HG03442 (cell line): ENCODE results near the gene RPS6KB2.

Experiments
- ATAC-seq: cut with Tn5 transposase; IDR thresholded peaks from one replicate; pipeline ENCODE4 v1.9.1; 2021; ENCODE audit warnings: mild to moderate bottlenecking, moderate library complexity; ENCODE audit not compliant: unreplicated experiment

RPS6KB2 gene

GRCh38 chr11:67410369-67410831 is 17.9 kb upstream of the RPS6KB2 start:
- ATAC-seq, result no peak

- ATAC-seq, result no peak
These were observed 17.1 kb upstream of the RPS6KB2 start for GRCh38 chr11:67410984-67411784.

- no peak for ATAC-seq
These were observed 16.5 kb upstream of the RPS6KB2 start for GRCh38 chr11:67411785-67412152.

GRCh38 chr11:67412495-67413179 is 15.7 kb upstream of the RPS6KB2 start:
- ATAC-seq, result no peak

GRCh38 chr11:67413266-67413849 is 14.9 kb upstream of the RPS6KB2 start:
- ATAC-seq, result no peak

GRCh38 chr11:67415501-67416304 is 12.6 kb upstream of the RPS6KB2 start, which contains the start of gene CARNS1:
TSS of gene CARNS1 (plus strand) at chr11:67415678. CDS start at chr11:67416200, 522 bp downstream.
- no peak for ATAC-seq

GRCh38 chr11:67416416-67417335 is 11.6 kb upstream of the RPS6KB2 start:
- ATAC-seq, result no peak

GRCh38 chr11:67417425-67417824 is 10.9 kb upstream of the RPS6KB2 start:
- ATAC-seq, result no peak

GRCh38 chr11:67418476-67419281 is 9.6 kb upstream of the RPS6KB2 start:
- no peak for ATAC-seq

GRCh38 chr11:67419325-67420049 is 8.8 kb upstream of the RPS6KB2 start:
- ATAC-seq, result no peak

GRCh38 chr11:67420147-67420645 is 8.1 kb upstream of the RPS6KB2 start:
- ATAC-seq, result no peak

- peak; percentile 76 for ATAC-seq
These were observed 7.5 kb upstream of the RPS6KB2 start for GRCh38 chr11:67420646-67421429.

- no peak for ATAC-seq
These were observed 6.8 kb upstream of the RPS6KB2 start for GRCh38 chr11:67421430-67422031.

- ATAC-seq, result no peak
These were observed 5.4 kb upstream of the RPS6KB2 start for GRCh38 chr11:67422891-67423290.

- no peak for ATAC-seq
These were observed 4.8 kb upstream of the RPS6KB2 start for GRCh38 chr11:67423466-67423865.

- no peak for ATAC-seq
These were observed 4.2 kb upstream of the RPS6KB2 start for GRCh38 chr11:67423891-67424613.
